Ishikawa (cell line): ENCODE data around the gene HOXB4.

ENCODE experiments used
- CEBPB ChIP-seq: IDR thresholded peaks from 2 replicates; pipeline ENCODE4 v1.6.1; 2012
- CREB1 ChIP-seq: IDR thresholded peaks from 2 replicates; pipeline ENCODE4 v1.6.1; 2012; ENCODE audit warnings: low read depth
- EGR1 ChIP-seq: IDR thresholded peaks from 2 replicates; pipeline ENCODE4 v1.6.1; 2012
- TAF1 ChIP-seq: IDR thresholded peaks from 2 replicates; pipeline ENCODE4 v1.6.1; 2012; ENCODE audit warnings: low read depth, mild to moderate bottlenecking
- YY1 ChIP-seq: IDR thresholded peaks from 2 replicates; pipeline ENCODE4 v1.6.1; 2012; ENCODE audit warnings: low read depth

- TF ChIP-seq CEBPB (no peak), CREB1 (no peak), EGR1 (no peak), YY1 (no peak), TAF1 (no peak)
Observed at GRCh38 chr17:48537316-48537715, 40.8 kb downstream of the HOXB4 start.
